ENCODE results near the gene NDUFA6. TPM values are rescaled to one million over a fixed set of nuclear protein-coding genes. Genes with fewer than 3 reads are reported as not detected.

NDUFA6 gene
- total RNA-seq, 1 experiment from 2014 or later: 166 TPM

DNA sequence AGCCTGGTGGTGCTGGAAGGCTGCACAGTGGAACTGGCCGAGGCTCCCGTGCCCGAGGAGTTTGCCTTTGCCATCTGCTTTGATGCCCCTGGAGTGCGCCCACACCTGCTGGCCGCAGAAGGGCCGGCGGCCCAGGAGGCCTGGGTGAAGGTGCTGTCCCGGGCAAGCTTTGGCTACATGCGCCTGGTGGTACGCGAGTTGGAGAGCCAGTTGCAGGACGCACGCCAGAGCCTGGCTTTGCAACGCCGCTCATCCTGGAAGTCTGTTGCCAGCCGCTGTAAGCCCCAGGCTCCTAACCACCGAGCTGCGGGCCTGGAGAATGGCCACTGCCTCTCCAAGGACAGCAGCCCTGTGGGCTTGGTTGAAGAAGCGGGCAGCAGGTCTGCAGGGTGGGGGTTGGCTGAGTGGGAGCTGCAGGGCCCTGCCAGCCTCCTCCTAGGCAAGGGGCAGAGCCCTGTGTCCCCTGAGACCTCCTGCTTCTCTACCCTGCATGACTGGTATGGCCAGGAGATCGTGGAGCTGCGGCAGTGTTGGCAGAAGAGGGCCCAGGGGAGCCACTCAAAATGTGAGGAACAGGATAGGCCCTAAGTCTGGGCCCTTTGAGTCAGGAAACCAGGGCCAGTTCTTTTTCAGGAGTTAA lies 13.0 kb downstream of the NDUFA6 start:
- Histone ChIP-seq H3K36me3 (ENCODE audit: insufficient read depth, low read length, poor library complexity, severe bottlenecking) (peaks cover 3% of the 10 kb centered on the region), H3K27ac (ENCODE audit: low read depth, low read length, poor library complexity, severe bottlenecking) (no peak overlapping the region), H3K27me3 (replicated peaks; ENCODE audit: insufficient read depth, low read depth, low read length, poor library complexity) (no peaks in the 10 kb centered on the region), H3K9me3 (ENCODE audit: low read depth, low read length, poor library complexity, severe bottlenecking) (no peaks in the 10 kb centered on the region), H3K4me3 (ENCODE audit: low read depth, low read length, poor library complexity, severe bottlenecking) (no peak overlapping the region), H3K4me1 (ENCODE audit: insufficient read depth, low read length, poor library complexity, severe bottlenecking) (peaks cover 13% of the 10 kb centered on the region)
- BruUV-seq (replicated peaks): no TSS peak
- intact Hi-C loops (cut with micrococcal nuclease; ENCODE audit: unreplicated experiment): no loop called here
- TF ChIP-seq EZH2 (IDR thresholded peaks at IDR 0.05; ENCODE audit: borderline replicate concordance, low read depth, low read length, poor library complexity, severe bottlenecking): no peak
- TF ChIP-seq, protein P1, sequence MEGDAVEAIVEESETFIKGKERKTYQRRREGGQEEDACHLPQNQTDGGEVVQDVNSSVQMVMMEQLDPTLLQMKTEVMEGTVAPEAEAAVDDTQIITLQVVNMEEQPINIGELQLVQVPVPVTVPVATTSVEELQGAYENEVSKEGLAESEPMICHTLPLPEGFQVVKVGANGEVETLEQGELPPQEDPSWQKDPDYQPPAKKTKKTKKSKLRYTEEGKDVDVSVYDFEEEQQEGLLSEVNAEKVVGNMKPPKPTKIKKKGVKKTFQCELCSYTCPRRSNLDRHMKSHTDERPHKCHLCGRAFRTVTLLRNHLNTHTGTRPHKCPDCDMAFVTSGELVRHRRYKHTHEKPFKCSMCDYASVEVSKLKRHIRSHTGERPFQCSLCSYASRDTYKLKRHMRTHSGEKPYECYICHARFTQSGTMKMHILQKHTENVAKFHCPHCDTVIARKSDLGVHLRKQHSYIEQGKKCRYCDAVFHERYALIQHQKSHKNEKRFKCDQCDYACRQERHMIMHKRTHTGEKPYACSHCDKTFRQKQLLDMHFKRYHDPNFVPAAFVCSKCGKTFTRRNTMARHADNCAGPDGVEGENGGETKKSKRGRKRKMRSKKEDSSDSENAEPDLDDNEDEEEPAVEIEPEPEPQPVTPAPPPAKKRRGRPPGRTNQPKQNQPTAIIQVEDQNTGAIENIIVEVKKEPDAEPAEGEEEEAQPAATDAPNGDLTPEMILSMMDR (conservative IDR thresholded peaks at IDR 0.05; ENCODE audit: low read depth, low read length): no peak
- POLR2A ChIA-PET (ENCODE audit: low non-redundant PET): no interaction called here
- CTCF ChIA-PET: interaction anchor here (0.6 kb wide), 1 partner anchor 14 kb away, joined by 3 read pairs; no protein-coding TSS in a partner anchor
- DNase-seq (ENCODE audit: low spot score): no peak

DNA sequence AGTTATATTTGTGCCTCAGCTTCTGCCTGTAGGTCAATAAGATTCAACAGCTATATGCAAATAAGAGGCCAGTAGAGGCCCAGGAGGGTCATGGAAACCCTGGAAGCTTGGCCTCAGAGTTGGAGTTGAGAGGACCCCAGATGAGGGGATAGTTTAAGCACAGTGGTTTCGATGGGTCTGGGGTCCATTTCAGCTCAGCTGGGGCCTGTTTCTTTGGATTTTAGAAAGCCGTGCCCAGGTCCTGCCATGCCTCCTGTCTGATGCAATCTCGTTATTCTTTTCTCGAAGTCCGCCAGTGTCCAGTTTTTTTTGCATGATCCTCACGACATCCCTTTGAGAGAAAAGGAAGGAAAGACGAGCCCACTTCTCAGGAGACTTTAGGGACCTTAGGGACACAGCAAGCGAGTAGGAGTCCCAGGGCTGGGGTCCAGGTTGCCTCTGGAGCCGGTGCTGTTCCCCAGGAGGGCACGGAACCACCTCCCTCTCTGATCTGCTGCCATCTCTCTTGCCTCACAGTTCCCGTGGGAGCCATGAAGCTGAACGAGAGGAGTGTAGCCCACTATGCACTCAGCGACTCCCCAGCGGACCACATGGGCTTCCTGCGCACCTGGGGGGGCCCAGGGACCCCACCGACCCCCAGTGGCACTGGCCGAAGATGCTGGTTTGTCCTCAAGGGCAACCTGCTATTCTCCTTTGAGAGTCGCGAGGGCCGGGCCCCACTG lies 13.6 kb downstream of the NDUFA6 start:
- Histone ChIP-seq H3K9me3 (ENCODE audit: low read depth, low read length, poor library complexity, severe bottlenecking) (no peaks in the 10 kb centered on the region), H3K36me3 (ENCODE audit: insufficient read depth, low read length, poor library complexity, severe bottlenecking) (no peaks in the 10 kb centered on the region), H3K4me3 (ENCODE audit: low read depth, low read length, poor library complexity, severe bottlenecking) (no peak overlapping the region), H3K27me3 (replicated peaks; ENCODE audit: insufficient read depth, low read depth, low read length, poor library complexity) (no peaks in the 10 kb centered on the region), H3K4me1 (ENCODE audit: insufficient read depth, low read length, poor library complexity, severe bottlenecking) (peaks cover 13% of the 10 kb centered on the region), H3K27ac (ENCODE audit: low read depth, low read length, poor library complexity, severe bottlenecking) (no peak overlapping the region)
- ChIA-PET CTCF (no interaction called here), POLR2A (ENCODE audit: low non-redundant PET) (no interaction called here)
- BruUV-seq (replicated peaks): no TSS peak
- intact Hi-C loops (cut with micrococcal nuclease; ENCODE audit: unreplicated experiment): no loop called here
- DNase-seq (ENCODE audit: low spot score): no peak
- TF ChIP-seq, protein P1 (conservative IDR thresholded peaks at IDR 0.05; ENCODE audit: low read depth, low read length): no peak
- TF ChIP-seq EZH2 (IDR thresholded peaks at IDR 0.05; ENCODE audit: borderline replicate concordance, low read depth, low read length, poor library complexity, severe bottlenecking): no peak

DNA sequence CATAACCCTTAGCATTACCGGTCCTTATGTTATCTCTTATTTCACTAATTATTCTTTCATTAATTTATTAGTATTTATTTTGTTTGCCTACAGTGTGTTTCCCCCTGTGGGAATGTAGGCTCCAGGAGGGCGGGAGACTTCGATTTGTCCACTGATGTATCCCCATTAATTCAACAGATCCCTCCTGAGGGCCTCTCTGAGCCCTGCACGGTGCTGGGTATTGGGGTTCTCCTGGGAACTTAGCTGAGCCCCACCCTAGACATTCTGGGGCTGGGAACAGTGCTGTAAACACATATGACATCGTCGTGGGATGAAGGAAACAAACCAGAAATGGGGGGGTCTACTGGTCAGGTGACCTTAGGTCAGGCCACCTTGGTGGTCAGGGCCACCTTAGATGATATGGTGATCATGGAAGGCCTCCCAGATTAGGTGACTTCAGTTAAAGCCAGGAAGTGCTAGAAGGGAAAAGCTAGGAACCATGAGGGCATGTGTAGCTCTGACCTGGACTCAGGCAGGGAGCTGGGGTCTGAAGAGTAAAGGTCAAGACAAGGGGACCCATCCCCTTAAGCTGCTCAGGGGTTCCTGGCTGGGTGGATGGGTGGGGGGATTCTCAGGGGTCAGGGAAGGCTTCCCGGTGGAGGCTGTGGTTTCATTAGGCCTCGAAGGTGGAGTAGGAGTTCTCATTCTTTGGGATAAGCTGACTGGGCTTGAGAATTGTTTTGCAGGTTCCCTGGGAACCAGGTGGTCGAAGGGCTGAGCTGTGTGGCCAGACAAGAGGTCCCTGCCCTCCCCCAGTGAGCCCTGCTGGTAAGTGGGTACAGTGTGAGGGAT lies 15.5 kb downstream of the NDUFA6 start:
- no peak for DNase-seq (ENCODE audit: low spot score)
- Histone ChIP-seq H3K36me3 (ENCODE audit: insufficient read depth, low read length, poor library complexity, severe bottlenecking) (no peaks in the 10 kb centered on the region), H3K27me3 (replicated peaks; ENCODE audit: insufficient read depth, low read depth, low read length, poor library complexity) (no peaks in the 10 kb centered on the region), H3K27ac (ENCODE audit: low read depth, low read length, poor library complexity, severe bottlenecking) (no peak overlapping the region), H3K4me3 (ENCODE audit: low read depth, low read length, poor library complexity, severe bottlenecking) (no peak overlapping the region), H3K4me1 (ENCODE audit: insufficient read depth, low read length, poor library complexity, severe bottlenecking) (peaks cover 14% of the 10 kb centered on the region), H3K9me3 (ENCODE audit: low read depth, low read length, poor library complexity, severe bottlenecking) (no peaks in the 10 kb centered on the region)
- POLR2A ChIA-PET (ENCODE audit: low non-redundant PET): no interaction called here
- TF ChIP-seq, protein P1 (conservative IDR thresholded peaks at IDR 0.05; ENCODE audit: low read depth, low read length): no peak
- no peak for TF ChIP-seq EZH2 (IDR thresholded peaks at IDR 0.05; ENCODE audit: borderline replicate concordance, low read depth, low read length, poor library complexity, severe bottlenecking)
- BruUV-seq (replicated peaks): no TSS peak
- CTCF ChIA-PET: no interaction called here
- intact Hi-C loops (cut with micrococcal nuclease; ENCODE audit: unreplicated experiment): no loop called here

Data from A673 (cell line).